Hepatocyte (in vitro differentiated cells): ENCODE measurements around the gene SNX21. TPM values are rescaled to one million over a fixed set of nuclear protein-coding genes. Genes with fewer than 3 reads are reported as not detected.
"Not testable (repeated sequence)": the region's sequence is repeated elsewhere in the genome, so short reads cannot be mapped to it uniquely, and the experiment has no call there.

Experiments used
- DNase-seq: peaks from one replicate; pipeline ENCODE4 v3.0.0-alpha.2; 2016; ENCODE audit warnings: low spot score
- H2AFZ ChIP-seq: fragments of 200-600 bp; sonication (generic); 2 replicates; pipeline ENCODE4 v1.6.0; 2016; ENCODE audit warnings: antibody characterized with exemption, mild to moderate bottlenecking
- H3K27ac ChIP-seq: fragments of 200-600 bp; sonication (generic); 2 replicates; pipeline ENCODE4 v1.5.1; 2016; ENCODE audit warnings: mild to moderate bottlenecking
- H3K27me3 ChIP-seq: fragments of 200-600 bp; sonication (generic); 2 replicates; pipeline ENCODE4 v1.6.1; 2016
- H3K36me3 ChIP-seq: fragments of 200-600 bp; sonication (generic); replicated peaks from 2 replicates; pipeline ENCODE4 v1.5.1; 2016; ENCODE audit warnings: low read depth; ENCODE audit not compliant: insufficient read depth
- H3K4me1 ChIP-seq: fragments of 200-600 bp; sonication (generic); 2 replicates; pipeline ENCODE4 v1.5.1; 2016; ENCODE audit warnings: mild to moderate bottlenecking, moderate library complexity; ENCODE audit not compliant: insufficient read depth
- H3K4me2 ChIP-seq: fragments of 200-600 bp; sonication (generic); 2 replicates; pipeline ENCODE4 v1.6.0; 2016
- H3K4me3 ChIP-seq: fragments of 200-600 bp; sonication (generic); 2 replicates; pipeline ENCODE4 v1.5.1; 2016; ENCODE audit warnings: mild to moderate bottlenecking
- H3K79me2 ChIP-seq: fragments of 200-600 bp; sonication (generic); 2 replicates; pipeline ENCODE4 v1.6.0; 2017; ENCODE audit warnings: mild to moderate bottlenecking
- H3K9me2 ChIP-seq: fragments of 200-600 bp; sonication (generic); replicated peaks from 2 replicates; pipeline ENCODE4 v1.6.0; 2017; ENCODE audit warnings: mild to moderate bottlenecking; ENCODE audit not compliant: insufficient read depth
- H3K9me3 ChIP-seq: fragments of 200-600 bp; sonication (generic); 2 replicates; pipeline ENCODE4 v1.5.1; 2016; ENCODE audit warnings: low read depth, mild to moderate bottlenecking
- H4K20me1 ChIP-seq: fragments of 200-600 bp; sonication (generic); 2 replicates; pipeline ENCODE4 v1.6.0; 2016; ENCODE audit warnings: mild to moderate bottlenecking; ENCODE audit not compliant: insufficient read depth, poor library complexity, severe bottlenecking
- CTCF ChIP-seq: fragments of 200-600 bp; sonication (generic); IDR thresholded peaks from 2 replicates; pipeline ENCODE4 v1.5.1; 2016; ENCODE audit warnings: antibody characterized with exemption, mild to moderate bottlenecking; ENCODE audit not compliant: poor library complexity
- EZH2 ChIP-seq: fragments of 200-600 bp; sonication (generic); IDR thresholded peaks from 2 replicates; pipeline ENCODE4 v1.6.1; 2016; ENCODE audit warnings: antibody characterized with exemption, mild to moderate bottlenecking, borderline replicate concordance
- EZH2phosphoT487 ChIP-seq: fragments of 200-600 bp; sonication (generic); IDR thresholded peaks from one replicate; pipeline ENCODE4 v1.6.1; 2018; ENCODE audit warnings: antibody characterized with exemption, mild to moderate bottlenecking, low read depth, moderate library complexity; ENCODE audit not compliant: unreplicated experiment, severe bottlenecking
- WGBS: methylation state at CpG from one replicate; pipeline ENCODE4 v1.1.6; 2016; ENCODE audit warnings: low lambda C conversion rate; ENCODE audit errors: missing lambda C conversion rate; 5-methylcytosine and 5-hydroxymethylcytosine counted together
- polyA plus RNA-seq: library from polyadenylated mRNA; unstranded; fragments of >200 nt; fragmentation: Nextera tagmentation; extraction: Ambion mirVana; gene quantifications from 2 replicates; pipeline ENCODE4 v1.2.1, GENCODE V29; 2016
- total RNA-seq: library from RNA; depleted of rRNA; stranded (reverse); fragments of >200 nt; gene quantifications from 2 replicates; pipeline ENCODE4 v1.2.3, GENCODE V29; 2014

Gene SNX21
- total and polyA plus RNA-seq, 2 experiments from 2014 or later = 30.0 to 32.1 TPM

- Histone ChIP-seq H3K27me3 (no peaks in the 10 kb centered on the region), H3K4me3 (no peak overlapping the region), H2AFZ (no peak overlapping the region), H3K36me3 (no peaks in the 10 kb centered on the region), H3K9me2 (no peaks in the 10 kb centered on the region), H4K20me1 (no peaks in the 10 kb centered on the region), H3K79me2 (peaks cover 14% of the 10 kb centered on the region), H3K27ac (no peak overlapping the region), H3K4me1 (peaks cover 7% of the 10 kb centered on the region), H3K9me3 (no peaks in the 10 kb centered on the region), H3K4me2 (no peak overlapping the region)
- no peak for TF ChIP-seq CTCF
- no peak for TF ChIP-seq EZH2
- TF ChIP-seq EZH2phosphoT487 = no peak
- WGBS = 98% methylated on average over 11 of the region's 11 CpGs
- DNase-seq = no peak
Observed at GRCh38 chr20:45796337-45797065, 37.1 kb upstream of the SNX21 start.

GRCh38 chr20:45797510-45797909 is 36.1 kb upstream of the SNX21 start:
- H3K27ac ChIP-seq, H2AFZ ChIP-seq, H3K79me2 ChIP-seq, H3K27me3 ChIP-seq, H3K4me3 ChIP-seq, H3K9me3 ChIP-seq, DNase-seq, H3K36me3 ChIP-seq, H3K4me1 ChIP-seq, H4K20me1 ChIP-seq, H3K4me2 ChIP-seq, H3K9me2 ChIP-seq: not testable (repeated sequence)
- WGBS = no CpG with 5 or more reads among the region's 1 CpG

GRCh38 chr20:45797955-45798354 is 35.6 kb upstream of the SNX21 start:
- WGBS = 79% methylated on average over 3 of the region's 3 CpGs
- not testable (repeated sequence) for H3K27ac ChIP-seq, H3K4me3 ChIP-seq, H3K4me1 ChIP-seq, H4K20me1 ChIP-seq, H3K27me3 ChIP-seq, H3K36me3 ChIP-seq, H3K9me3 ChIP-seq, H2AFZ ChIP-seq, DNase-seq, H3K79me2 ChIP-seq, H3K9me2 ChIP-seq, H3K4me2 ChIP-seq

GRCh38 chr20:45798935-45799642 is 34.5 kb upstream of the SNX21 start:
- Histone ChIP-seq H3K36me3 (no peaks in the 10 kb centered on the region), H3K4me1 (no peaks in the 10 kb centered on the region), H3K27me3 (no peaks in the 10 kb centered on the region), H3K4me2 (no peak overlapping the region), H4K20me1 (no peaks in the 10 kb centered on the region), H3K79me2 (no peaks in the 10 kb centered on the region), H3K9me3 (no peaks in the 10 kb centered on the region), H3K9me2 (no peaks in the 10 kb centered on the region), H3K27ac (peak overlapping the region; percentile 34), H2AFZ (no peak overlapping the region), H3K4me3 (no peak overlapping the region)
- 41% methylated on average over 4 of the region's 4 CpGs for WGBS
- no peak for TF ChIP-seq EZH2phosphoT487
- peak; percentile 63 for TF ChIP-seq CTCF
- no peak for TF ChIP-seq EZH2
- DNase-seq = peak; percentile 79
